Smooth muscle cell (in vitro differentiated cells): ENCODE data around the gene CNDP1. TPM values are rescaled to one million over a fixed set of nuclear protein-coding genes. Genes with fewer than 3 reads are reported as not detected.

Experiments used
- DNase-seq: peaks from one replicate; lab custom pipeline; 2025; ENCODE audit not compliant: unreplicated experiment; lab: John Stamatoyannopoulos, UW
- H2AFZ ChIP-seq: fragments of 200-600 bp; sonication (generic); 2 replicates; pipeline ENCODE4 v1.6.0; 2016; ENCODE audit warnings: antibody characterized with exemption, low read depth, mild to moderate bottlenecking
- H3F3A ChIP-seq: fragments of 200-600 bp; sonication (generic); 2 replicates; pipeline ENCODE4 v1.6.0; 2017; ENCODE audit warnings: antibody characterized with exemption, low read depth
- H3K27ac ChIP-seq: fragments of 200-600 bp; sonication (generic); 2 replicates; pipeline ENCODE4 v1.5.1; 2016; ENCODE audit warnings: low read depth, mild to moderate bottlenecking
- H3K27me3 ChIP-seq: fragments of 200-600 bp; sonication (generic); 2 replicates; pipeline ENCODE4 v1.6.1; 2016; ENCODE audit warnings: low read depth, mild to moderate bottlenecking
- H3K36me3 ChIP-seq: fragments of 200-600 bp; sonication (generic); 2 replicates; pipeline ENCODE4 v1.5.1; 2016; ENCODE audit warnings: low read depth
- H3K4me1 ChIP-seq: fragments of 200-600 bp; sonication (generic); 2 replicates; pipeline ENCODE4 v1.5.1; 2016; ENCODE audit warnings: low read depth
- H3K4me2 ChIP-seq: fragments of 200-600 bp; sonication (generic); 2 replicates; pipeline ENCODE4 v1.6.0; 2016; ENCODE audit warnings: mild to moderate bottlenecking
- H3K4me3 ChIP-seq: fragments of 200-600 bp; sonication (generic); 2 replicates; pipeline ENCODE4 v1.5.1; 2016; ENCODE audit warnings: mild to moderate bottlenecking
- H3K79me2 ChIP-seq: fragments of 200-600 bp; sonication (generic); 2 replicates; pipeline ENCODE4 v1.6.0; 2016; ENCODE audit warnings: low read depth, mild to moderate bottlenecking
- H3K9ac ChIP-seq: fragments of 200-600 bp; sonication (generic); 2 replicates; pipeline ENCODE4 v1.6.0; 2016; ENCODE audit warnings: low read depth
- H3K9me3 ChIP-seq: fragments of 200-600 bp; sonication (generic); replicated peaks from 2 replicates; pipeline ENCODE4 v1.5.1; 2016; ENCODE audit warnings: low read depth
- H4K20me1 ChIP-seq: fragments of 200-600 bp; sonication (generic); 2 replicates; pipeline ENCODE4 v1.6.0; 2016; ENCODE audit warnings: low read depth
- WGBS: methylation state at CpG from one replicate; pipeline ENCODE4 v1.1.7; 2016; ENCODE audit warnings: low lambda C conversion rate; 5-methylcytosine and 5-hydroxymethylcytosine counted together
- polyA plus RNA-seq: library from polyadenylated mRNA; unstranded; fragments of >200 nt; fragmentation: Nextera tagmentation; extraction: Ambion mirVana; gene quantifications from 2 replicates; pipeline ENCODE4 v1.2.1, GENCODE V29; 2016
- total RNA-seq: library from RNA; depleted of rRNA; stranded (reverse); fragments of >200 nt; gene quantifications from 2 replicates; pipeline ENCODE4 v1.2.3, GENCODE V29; 2014
- TF ChIP-seq, protein P1 (sequence below): fragments of 200-600 bp; sonication (generic); IDR thresholded peaks from 2 replicates; pipeline ENCODE4 v1.5.1; 2017; ENCODE audit warnings: borderline replicate concordance, mild to moderate bottlenecking, antibody characterized with exemption; ENCODE audit not compliant: insufficient read depth, poor library complexity, severe bottlenecking

Gene CNDP1
- total and polyA plus RNA-seq, 2 experiments from 2014 or later = not detected

DNA sequence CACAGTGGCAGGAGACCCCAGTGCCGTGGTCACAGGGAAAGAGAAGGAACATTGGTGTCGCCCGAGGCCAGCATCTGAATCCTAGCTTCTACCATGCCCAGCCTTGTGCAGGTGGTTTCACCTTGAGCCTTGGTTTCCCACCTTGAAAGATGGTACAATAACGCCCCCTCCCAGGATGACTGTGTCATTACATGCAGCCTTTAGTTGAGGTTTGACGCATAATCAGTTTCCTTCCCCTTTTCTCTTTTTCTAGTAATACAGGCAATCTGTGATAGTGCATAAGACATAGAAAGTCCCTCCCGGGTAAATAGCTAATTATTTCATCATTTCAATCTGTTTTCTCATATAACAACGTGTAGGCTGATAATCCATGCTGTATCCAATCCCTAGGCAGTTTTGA lies 33.5 kb downstream of the CNDP1 start:
- DNase-seq = no peak
- H2AFZ ChIP-seq = no peak overlapping the region
- H3K79me2 ChIP-seq = no peaks in the 10 kb centered on the region
- TF ChIP-seq, protein P1, sequence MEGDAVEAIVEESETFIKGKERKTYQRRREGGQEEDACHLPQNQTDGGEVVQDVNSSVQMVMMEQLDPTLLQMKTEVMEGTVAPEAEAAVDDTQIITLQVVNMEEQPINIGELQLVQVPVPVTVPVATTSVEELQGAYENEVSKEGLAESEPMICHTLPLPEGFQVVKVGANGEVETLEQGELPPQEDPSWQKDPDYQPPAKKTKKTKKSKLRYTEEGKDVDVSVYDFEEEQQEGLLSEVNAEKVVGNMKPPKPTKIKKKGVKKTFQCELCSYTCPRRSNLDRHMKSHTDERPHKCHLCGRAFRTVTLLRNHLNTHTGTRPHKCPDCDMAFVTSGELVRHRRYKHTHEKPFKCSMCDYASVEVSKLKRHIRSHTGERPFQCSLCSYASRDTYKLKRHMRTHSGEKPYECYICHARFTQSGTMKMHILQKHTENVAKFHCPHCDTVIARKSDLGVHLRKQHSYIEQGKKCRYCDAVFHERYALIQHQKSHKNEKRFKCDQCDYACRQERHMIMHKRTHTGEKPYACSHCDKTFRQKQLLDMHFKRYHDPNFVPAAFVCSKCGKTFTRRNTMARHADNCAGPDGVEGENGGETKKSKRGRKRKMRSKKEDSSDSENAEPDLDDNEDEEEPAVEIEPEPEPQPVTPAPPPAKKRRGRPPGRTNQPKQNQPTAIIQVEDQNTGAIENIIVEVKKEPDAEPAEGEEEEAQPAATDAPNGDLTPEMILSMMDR = no peak
- no peaks in the 10 kb centered on the region for H3K4me1 ChIP-seq
- H3K27me3 ChIP-seq = no peaks in the 10 kb centered on the region
- no peak overlapping the region for H3K4me2 ChIP-seq
- H3K27ac ChIP-seq = no peak overlapping the region
- no peaks in the 10 kb centered on the region for H3K9me3 ChIP-seq
- 70% methylated on average over 7 of the region's 7 CpGs for WGBS
- H3K9ac ChIP-seq = no peak overlapping the region
- no peaks in the 10 kb centered on the region for H3F3A ChIP-seq
- H4K20me1 ChIP-seq = no peaks in the 10 kb centered on the region
- no peak overlapping the region for H3K4me3 ChIP-seq
- H3K36me3 ChIP-seq = no peaks in the 10 kb centered on the region

DNA sequence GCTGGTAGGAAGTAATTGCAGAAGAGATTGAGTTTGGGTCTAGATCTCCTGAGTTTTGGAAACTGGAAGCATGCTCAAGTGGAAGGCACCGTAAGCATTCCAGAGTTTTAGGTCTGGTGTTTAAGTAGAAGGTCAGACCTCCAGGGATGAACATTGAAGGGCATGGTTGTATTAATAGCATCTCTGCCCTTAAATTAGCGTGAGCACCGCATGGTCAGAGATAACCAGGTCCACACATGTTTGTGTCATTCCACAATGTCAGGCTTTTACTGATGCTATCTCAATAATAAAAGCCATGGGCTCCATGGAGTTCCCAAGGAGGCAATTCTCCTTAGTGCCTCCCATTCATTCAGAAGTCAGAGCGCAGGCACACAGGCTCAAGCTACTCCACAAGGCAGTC lies 35.1 kb downstream of the CNDP1 start:
- H3K27me3 ChIP-seq = no peaks in the 10 kb centered on the region
- no peak overlapping the region for H3K4me3 ChIP-seq
- no peak overlapping the region for H2AFZ ChIP-seq
- no peaks in the 10 kb centered on the region for H3K36me3 ChIP-seq
- H4K20me1 ChIP-seq = no peaks in the 10 kb centered on the region
- 86% methylated on average over 4 of the region's 4 CpGs for WGBS
- no peaks in the 10 kb centered on the region for H3K79me2 ChIP-seq
- DNase-seq = no peak
- no peaks in the 10 kb centered on the region for H3K9me3 ChIP-seq
- H3K4me2 ChIP-seq = no peak overlapping the region
- TF ChIP-seq, protein P1 = no peak
- no peak overlapping the region for H3K27ac ChIP-seq
- H3K4me1 ChIP-seq = no peaks in the 10 kb centered on the region
- H3F3A ChIP-seq = no peaks in the 10 kb centered on the region
- no peak overlapping the region for H3K9ac ChIP-seq

DNA sequence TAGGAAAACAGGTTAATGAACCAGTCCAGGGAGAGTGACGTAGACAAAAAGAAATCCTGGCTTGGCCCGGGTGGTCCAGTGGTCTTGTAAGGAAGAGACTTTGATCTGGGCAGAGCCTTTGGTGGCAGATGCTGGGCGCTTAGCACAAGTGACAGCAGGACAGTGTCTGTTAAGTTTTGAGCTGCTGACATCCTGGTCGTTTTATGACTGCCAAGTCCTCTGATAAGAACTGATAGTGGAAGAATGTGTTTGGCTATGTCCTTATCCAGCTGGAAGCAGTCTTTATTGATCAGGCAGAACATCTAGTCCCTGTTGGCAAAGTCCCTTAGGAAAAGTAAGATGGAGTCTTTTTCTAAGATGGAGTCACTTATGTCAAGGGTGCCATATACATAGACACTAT lies 36.0 kb downstream of the CNDP1 start:
- Histone ChIP-seq H3K27me3 (no peaks in the 10 kb centered on the region), H4K20me1 (no peaks in the 10 kb centered on the region), H3K79me2 (no peaks in the 10 kb centered on the region), H3K36me3 (no peaks in the 10 kb centered on the region), H3K27ac (no peak overlapping the region), H3K9me3 (no peaks in the 10 kb centered on the region), H3K4me1 (no peaks in the 10 kb centered on the region), H3K9ac (no peak overlapping the region), H2AFZ (no peak overlapping the region), H3F3A (no peaks in the 10 kb centered on the region), H3K4me3 (no peak overlapping the region), H3K4me2 (no peak overlapping the region)
- no peak for DNase-seq
- TF ChIP-seq, protein P1 = no peak
- WGBS = 47% methylated on average over 4 of the region's 4 CpGs

DNA sequence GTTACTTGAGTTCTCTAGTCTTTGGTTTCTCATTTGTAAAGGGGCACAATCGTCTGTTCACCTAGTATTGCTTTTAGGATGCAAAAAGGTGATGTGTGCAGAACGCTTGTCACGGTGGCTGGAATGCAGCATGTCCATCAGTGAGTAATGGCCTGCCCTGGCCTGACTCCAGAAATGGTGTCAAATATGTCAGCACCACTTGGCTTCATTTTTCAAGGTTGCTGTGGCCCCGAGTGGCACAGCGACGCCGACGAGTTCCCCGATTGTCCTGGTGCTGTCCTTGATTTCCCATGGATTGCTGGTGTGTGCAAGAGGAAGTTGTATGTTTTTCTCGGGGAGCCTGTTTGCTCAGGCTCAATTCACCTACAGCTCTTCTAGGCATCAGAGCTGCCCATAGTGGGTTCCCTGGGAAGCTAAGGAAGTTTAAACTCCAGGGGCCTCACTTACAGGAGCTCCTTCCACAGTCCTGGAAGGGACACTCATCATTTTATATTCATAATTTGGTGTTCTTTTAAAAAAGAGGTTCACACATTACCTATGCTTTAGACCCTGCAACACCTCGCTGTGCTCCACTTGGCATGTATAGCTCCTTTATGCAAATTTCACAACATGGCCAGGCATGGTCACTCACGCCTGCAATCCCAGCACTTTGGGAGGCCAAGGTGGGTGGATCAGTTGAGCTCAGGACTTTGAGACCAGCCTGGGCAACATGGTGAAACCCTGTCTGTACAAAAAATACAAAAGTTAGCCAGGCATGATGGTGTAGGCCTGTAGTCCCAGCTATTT lies 37.8 kb downstream of the CNDP1 start:
- H3K4me1 ChIP-seq = no peaks in the 10 kb centered on the region
- no peak overlapping the region for H3K4me3 ChIP-seq
- no peaks in the 10 kb centered on the region for H3F3A ChIP-seq
- no peaks in the 10 kb centered on the region for H3K27me3 ChIP-seq
- no peak overlapping the region for H3K27ac ChIP-seq
- H4K20me1 ChIP-seq = no peaks in the 10 kb centered on the region
- no peak overlapping the region for H2AFZ ChIP-seq
- H3K9ac ChIP-seq = no peak overlapping the region
- no peaks in the 10 kb centered on the region for H3K9me3 ChIP-seq
- H3K36me3 ChIP-seq = no peaks in the 10 kb centered on the region
- no peaks in the 10 kb centered on the region for H3K79me2 ChIP-seq
- 90% methylated on average over 12 of the region's 12 CpGs for WGBS
- no peak for DNase-seq
- H3K4me2 ChIP-seq = no peak overlapping the region
- TF ChIP-seq, protein P1 = no peak
